ENCODE data around the gene ANKMY2. TPM values are rescaled to one million over a fixed set of nuclear protein-coding genes. Genes with fewer than 3 reads are reported as not detected.
A peak's percentile ranks its signal among the peaks of the same experiment; 100 is the strongest.

The ANKMY2 gene
- total RNA-seq, 1 donor from 2014 or later, result 11.3 TPM

DNA sequence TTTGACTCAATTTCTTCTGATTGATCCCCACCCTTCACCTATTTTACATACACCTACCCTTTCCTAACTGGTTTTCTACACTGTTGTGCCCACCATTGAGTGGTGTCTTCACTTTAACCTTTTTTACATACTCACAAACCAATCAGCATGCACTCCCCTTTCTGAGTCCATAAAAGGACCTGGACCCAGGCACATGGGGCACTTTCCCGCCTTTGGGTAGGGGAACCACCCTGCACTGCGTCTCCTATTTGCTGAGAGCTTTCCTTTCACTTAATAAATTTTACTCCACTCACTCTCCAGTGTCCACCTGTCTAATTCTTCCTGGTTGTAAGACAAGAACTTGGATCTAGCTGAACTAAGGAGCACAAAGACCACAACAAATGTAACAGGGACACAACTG lies 33.8 kb downstream of the ANKMY2 start:
- peaks cover 19% of the 10 kb centered on the region for H3K4me1 Mint-ChIP-seq
- TF ChIP-seq, protein P1, sequence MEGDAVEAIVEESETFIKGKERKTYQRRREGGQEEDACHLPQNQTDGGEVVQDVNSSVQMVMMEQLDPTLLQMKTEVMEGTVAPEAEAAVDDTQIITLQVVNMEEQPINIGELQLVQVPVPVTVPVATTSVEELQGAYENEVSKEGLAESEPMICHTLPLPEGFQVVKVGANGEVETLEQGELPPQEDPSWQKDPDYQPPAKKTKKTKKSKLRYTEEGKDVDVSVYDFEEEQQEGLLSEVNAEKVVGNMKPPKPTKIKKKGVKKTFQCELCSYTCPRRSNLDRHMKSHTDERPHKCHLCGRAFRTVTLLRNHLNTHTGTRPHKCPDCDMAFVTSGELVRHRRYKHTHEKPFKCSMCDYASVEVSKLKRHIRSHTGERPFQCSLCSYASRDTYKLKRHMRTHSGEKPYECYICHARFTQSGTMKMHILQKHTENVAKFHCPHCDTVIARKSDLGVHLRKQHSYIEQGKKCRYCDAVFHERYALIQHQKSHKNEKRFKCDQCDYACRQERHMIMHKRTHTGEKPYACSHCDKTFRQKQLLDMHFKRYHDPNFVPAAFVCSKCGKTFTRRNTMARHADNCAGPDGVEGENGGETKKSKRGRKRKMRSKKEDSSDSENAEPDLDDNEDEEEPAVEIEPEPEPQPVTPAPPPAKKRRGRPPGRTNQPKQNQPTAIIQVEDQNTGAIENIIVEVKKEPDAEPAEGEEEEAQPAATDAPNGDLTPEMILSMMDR (IDR thresholded peaks at IDR 0.05), result no peak
- no peak overlapping the region for H3K4me3 Mint-ChIP-seq
- no peak for DNase-seq
- CTCF ChIA-PET, result no interaction called here
- no peaks in the 10 kb centered on the region for H3K9me3 Mint-ChIP-seq
- intact Hi-C loops (cut with micrococcal nuclease), result no loop called here
- H3K36me3 Mint-ChIP-seq (ENCODE audit: low read depth), result peaks cover 38% of the 10 kb centered on the region
- no peak for ATAC-seq (ENCODE audit: low read depth)
- POLR2A ChIA-PET, result no interaction called here
- H3K27ac Mint-ChIP-seq, result no peak overlapping the region
- H3K27me3 Mint-ChIP-seq, result no peaks in the 10 kb centered on the region

DNA sequence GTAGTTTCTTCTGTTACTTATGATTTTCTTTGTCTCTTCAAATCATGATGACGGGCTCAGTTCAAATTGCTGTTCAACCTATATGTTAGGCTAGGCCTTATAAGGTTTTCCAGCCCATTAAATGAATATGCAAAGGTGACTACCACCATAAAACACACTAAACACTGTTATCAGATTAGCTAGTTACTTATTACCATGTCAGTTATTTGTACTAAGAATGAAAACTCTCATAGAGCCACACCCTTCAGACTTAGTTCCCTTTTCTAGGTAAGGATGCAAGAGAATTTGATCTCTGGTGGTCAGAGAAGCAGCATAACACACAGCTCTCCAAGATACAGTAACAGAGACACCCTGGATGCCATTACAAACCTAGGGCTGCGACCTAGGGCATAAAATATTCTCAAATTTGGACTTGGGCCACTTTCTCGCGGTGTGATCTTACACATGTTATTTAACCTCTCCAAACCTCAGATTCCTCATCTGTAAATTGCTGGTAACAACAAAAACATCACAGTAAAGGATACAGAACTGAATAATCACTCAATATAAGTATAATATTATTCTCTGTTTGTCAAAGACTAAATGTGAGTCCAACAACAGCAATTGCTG lies 35.6 kb downstream of the ANKMY2 start:
- DNase-seq, result no peak
- intact Hi-C loops (cut with micrococcal nuclease), result loop anchor here (1.0 kb wide), 1 partner anchor 35 kb away; the partner anchor contains the start of gene ANKMY2
- H3K9me3 Mint-ChIP-seq, result no peaks in the 10 kb centered on the region
- peaks cover 19% of the 10 kb centered on the region for H3K4me1 Mint-ChIP-seq
- H3K27ac Mint-ChIP-seq, result peak overlapping the region; percentile 74
- TF ChIP-seq, protein P1 (IDR thresholded peaks at IDR 0.05), result no peak
- ChIA-PET POLR2A (interaction anchor here (0.6 to 1.1 kb wide), 2 partner anchors 36 to 38 kb away, joined by 3 to 8 read pairs; partner anchors contain the start of genes ANKMY2 and BZW2), CTCF (no interaction called here)
- peak; percentile 92 for ATAC-seq (ENCODE audit: low read depth)
- peaks cover 32% of the 10 kb centered on the region for H3K36me3 Mint-ChIP-seq (ENCODE audit: low read depth)
- H3K4me3 Mint-ChIP-seq, result no peak overlapping the region
- no peaks in the 10 kb centered on the region for H3K27me3 Mint-ChIP-seq

DNA sequence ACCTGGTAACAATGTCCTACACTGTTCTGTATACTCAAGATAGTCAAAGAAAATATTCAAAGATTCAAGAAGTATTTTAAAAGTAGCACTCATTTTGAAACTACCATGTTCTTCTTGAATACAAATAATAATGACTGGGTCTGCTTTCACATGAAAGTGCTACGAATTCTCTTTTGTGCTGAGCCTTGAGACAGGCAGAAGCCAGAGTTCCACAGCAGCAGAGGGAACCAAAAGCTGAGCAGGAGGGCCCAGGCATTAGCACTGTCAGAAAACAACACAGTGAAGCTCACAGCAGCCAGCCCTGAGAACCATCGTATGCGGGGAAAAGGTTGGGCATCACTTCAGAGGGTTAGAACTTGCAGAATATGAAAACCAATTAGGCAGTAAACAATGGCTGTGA lies 38.9 kb downstream of the ANKMY2 start:
- POLR2A ChIA-PET, result interaction anchor here (1.5 kb wide), 1 partner anchor 39 kb away, joined by 3 read pairs; the partner anchor contains the start of genes ANKMY2 and BZW2
- CTCF ChIA-PET, result no interaction called here
- Mint-ChIP-seq H3K4me3 (no peak overlapping the region), H3K27ac (no peak overlapping the region), H3K4me1 (peaks cover 19% of the 10 kb centered on the region), H3K27me3 (no peaks in the 10 kb centered on the region), H3K36me3 (ENCODE audit: low read depth) (peaks cover 45% of the 10 kb centered on the region), H3K9me3 (no peaks in the 10 kb centered on the region)
- TF ChIP-seq, protein P1 (IDR thresholded peaks at IDR 0.05), result no peak
- ATAC-seq (ENCODE audit: low read depth), result no peak
- intact Hi-C loops (cut with micrococcal nuclease), result no loop called here
- DNase-seq, result no peak

DNA sequence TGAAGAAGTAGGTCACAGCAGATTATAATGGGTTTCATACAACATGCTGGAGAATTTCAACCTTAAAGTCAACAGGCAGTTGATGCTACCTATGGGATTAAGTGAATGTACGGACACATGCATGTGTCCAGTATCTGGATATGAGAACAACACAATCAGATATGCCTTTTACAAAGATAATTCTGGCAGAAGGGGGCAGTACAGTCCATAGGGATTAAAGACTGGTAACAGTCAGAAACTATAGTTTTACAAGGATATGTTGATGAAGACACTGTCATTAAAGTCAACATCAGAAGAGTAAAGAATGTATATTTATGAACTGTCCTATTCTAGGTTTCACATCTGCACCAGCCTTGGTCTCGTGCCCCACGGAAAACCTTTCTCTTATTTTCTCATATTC lies 41.5 kb downstream of the ANKMY2 start:
- Mint-ChIP-seq H3K36me3 (ENCODE audit: low read depth) (peaks cover 65% of the 10 kb centered on the region), H3K9me3 (no peaks in the 10 kb centered on the region), H3K4me1 (peaks cover 3% of the 10 kb centered on the region), H3K27ac (no peak overlapping the region), H3K27me3 (no peaks in the 10 kb centered on the region), H3K4me3 (no peak overlapping the region)
- no peak for ATAC-seq (ENCODE audit: low read depth)
- intact Hi-C loops (cut with micrococcal nuclease), result loop anchor here (1.0 kb wide), 1 partner anchor 314 kb away; no protein-coding TSS in a partner anchor
- DNase-seq, result no peak
- TF ChIP-seq, protein P1 (IDR thresholded peaks at IDR 0.05), result no peak
- POLR2A ChIA-PET, result no interaction called here
- CTCF ChIA-PET, result no interaction called here

DNA sequence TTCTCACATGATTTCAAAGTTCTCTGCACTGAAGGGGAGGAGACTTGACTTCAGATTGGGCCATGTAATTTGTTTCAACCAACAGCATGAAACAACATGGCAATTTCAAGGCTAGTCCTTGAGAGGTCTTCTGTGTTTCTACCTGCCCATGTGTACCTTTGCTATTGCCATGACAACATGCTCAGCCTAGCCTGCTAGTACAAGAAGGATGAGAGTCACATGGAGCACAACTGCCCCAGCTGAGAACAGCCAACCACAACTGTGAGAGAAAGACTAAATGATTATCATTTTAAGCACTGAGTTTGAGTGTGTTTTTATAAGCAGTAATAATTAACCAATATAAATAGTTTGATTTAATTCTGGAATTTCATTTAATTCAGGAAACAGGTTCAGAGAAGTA lies 41.9 kb downstream of the ANKMY2 start:
- H3K9me3 Mint-ChIP-seq, result no peaks in the 10 kb centered on the region
- peaks cover 67% of the 10 kb centered on the region for H3K36me3 Mint-ChIP-seq (ENCODE audit: low read depth)
- intact Hi-C loops (cut with micrococcal nuclease), result loop anchor here (1.0 kb wide), 1 partner anchor 315 kb away; no protein-coding TSS in a partner anchor
- DNase-seq (no peak), ATAC-seq (ENCODE audit: low read depth) (no peak)
- ChIA-PET CTCF (no interaction called here), POLR2A (no interaction called here)
- TF ChIP-seq, protein P1 (IDR thresholded peaks at IDR 0.05), result no peak
- no peaks in the 10 kb centered on the region for H3K27me3 Mint-ChIP-seq
- peaks cover 2% of the 10 kb centered on the region for H3K4me1 Mint-ChIP-seq
- H3K27ac Mint-ChIP-seq, result no peak overlapping the region
- H3K4me3 Mint-ChIP-seq, result no peak overlapping the region
